HEK293 (cell line): ENCODE measurements around the gene CD164.

Source experiments
- CTCF ChIA-PET: fragments of 350-600 bp; formaldehyde crosslinking; extraction: SDS; loops from one replicate; lab custom pipeline; 2021; ENCODE audit warnings: antibody characterized with exemption; lab: Yijun Ruan, JAX
- POLR2A ChIA-PET: fragments of 300-600 bp; formaldehyde crosslinking; extraction: SDS; loops from one replicate; lab custom pipeline; 2020; ENCODE audit warnings: antibody characterized with exemption, inconsistent platforms; lab: Yijun Ruan, JAX
- H3K27ac ChIP-seq: fragments of 200-500 bp; sonication (Bioruptor generic); 2 replicates; pipeline ENCODE4 v1.5.1; 2014; ENCODE audit warnings: low read depth, low read length, control low read depth, inconsistent platforms; ENCODE audit errors: extremely low read depth
- H3K36me3 ChIP-seq, 2 experiments: fragments of 200-500 bp in 1 of 2; sonication (Bioruptor generic) in 1 of 2; 1 replicate in 1 of 2; 2 replicates in 1 of 2; pipeline ENCODE4 v1.5.1; 2014 to 2017; ENCODE audit warnings: inconsistent platforms in 2 of 2, low read length in 2 of 2; ENCODE audit not compliant: control insufficient read depth in 2 of 2, insufficient read depth in 1 of 2
- H3K4me1 ChIP-seq: fragments of 200-500 bp; sonication (Bioruptor generic); 2 replicates; pipeline ENCODE4 v1.5.1; 2014; ENCODE audit warnings: mild to moderate bottlenecking, low read length, inconsistent platforms; ENCODE audit not compliant: control insufficient read depth, insufficient read depth
- H3K4me3 ChIP-seq: 2 replicates; pipeline ENCODE4 v1.5.1; 2011; ENCODE audit warnings: low read depth, mild to moderate bottlenecking, control low read depth, low read length, moderate library complexity
- H3K9me3 ChIP-seq: fragments of 200-500 bp; sonication (Bioruptor generic); 2 replicates; pipeline ENCODE4 v1.5.1; 2014; ENCODE audit warnings: low read depth, low read length, inconsistent platforms; ENCODE audit not compliant: control insufficient read depth, insufficient read depth
- GLI2 ChIP-seq: fragments of 450-650 bp; formaldehyde crosslinking; IDR thresholded peaks from 2 replicates; pipeline ENCODE4; 2017; ENCODE audit warnings: missing biosample characterization, missing genetic modification characterization, low read depth, borderline replicate concordance
- MZF1 ChIP-seq: fragments of 450-650 bp; formaldehyde crosslinking; IDR thresholded peaks from 2 replicates; pipeline ENCODE4 v1.5.1; 2017; ENCODE audit warnings: missing biosample characterization, missing genetic modification characterization, borderline replicate concordance
- SP7 ChIP-seq: fragments of 450-650 bp; formaldehyde crosslinking; IDR thresholded peaks from 2 replicates; pipeline ENCODE4 v1.5.1; 2016; ENCODE audit warnings: missing biosample characterization, missing genetic modification characterization
- TRIM28 ChIP-seq: IDR thresholded peaks from 2 replicates; pipeline ENCODE4 v1.6.1; 2011; ENCODE audit warnings: low read length, control low read depth, borderline replicate concordance
- YY1 ChIP-seq: fragments of 450-650 bp; formaldehyde crosslinking; IDR thresholded peaks from 2 replicates; pipeline ENCODE4 v1.5.1; 2018; ENCODE audit warnings: missing biosample characterization, missing genetic modification characterization
- YY2 ChIP-seq: fragments of 450-650 bp; formaldehyde crosslinking; IDR thresholded peaks from 2 replicates; pipeline ENCODE4 v1.5.1; 2016; ENCODE audit warnings: missing biosample characterization, missing genetic modification characterization
- ZNF169 ChIP-seq: fragments of 450-650 bp; formaldehyde crosslinking; IDR thresholded peaks from 2 replicates; pipeline ENCODE4 v1.5.1; 2016; ENCODE audit warnings: missing biosample characterization, missing genetic modification characterization
- ZNF24 ChIP-seq: fragments of 450-650 bp; formaldehyde crosslinking; IDR thresholded peaks from 2 replicates; pipeline ENCODE4 v1.5.1; 2016; ENCODE audit warnings: missing biosample characterization, missing genetic modification characterization
- ZNF292 ChIP-seq: fragments of 450-650 bp; formaldehyde crosslinking; IDR thresholded peaks from 2 replicates; pipeline ENCODE4 v1.5.1; 2016; ENCODE audit warnings: low read depth, missing biosample characterization, missing genetic modification characterization, borderline replicate concordance
- ZNF350 ChIP-seq: fragments of 450-650 bp; formaldehyde crosslinking; IDR thresholded peaks from 2 replicates; pipeline ENCODE4 v1.5.0; 2017; ENCODE audit warnings: missing biosample characterization, mild to moderate bottlenecking, missing genetic modification characterization
- ZNF544 ChIP-seq: fragments of 450-650 bp; formaldehyde crosslinking; IDR thresholded peaks from 2 replicates; pipeline ENCODE4 v1.5.0; 2017; ENCODE audit warnings: missing biosample characterization, missing genetic modification characterization
- ZNF549 ChIP-seq: fragments of 450-650 bp; IDR thresholded peaks from 2 replicates; pipeline ENCODE4 v1.5.1; 2018; ENCODE audit warnings: missing biosample characterization, missing genetic modification characterization, mild to moderate bottlenecking, inconsistent platforms, moderate library complexity
- ZNF621 ChIP-seq: fragments of 450-650 bp; formaldehyde crosslinking; IDR thresholded peaks from 2 replicates; pipeline ENCODE4 v1.5.1; 2017; ENCODE audit warnings: missing biosample characterization, missing genetic modification characterization
- ZNF664 ChIP-seq: fragments of 450-650 bp; formaldehyde crosslinking; IDR thresholded peaks from 2 replicates; pipeline ENCODE4 v1.5.1; 2016; ENCODE audit warnings: missing biosample characterization, missing genetic modification characterization
- ZNF701 ChIP-seq: fragments of 450-650 bp; formaldehyde crosslinking; IDR thresholded peaks from 2 replicates; pipeline ENCODE4 v1.5.1; 2016; ENCODE audit warnings: missing biosample characterization, missing genetic modification characterization
- ZNF776 ChIP-seq: fragments of 450-650 bp; formaldehyde crosslinking; IDR thresholded peaks from 2 replicates; pipeline ENCODE4 v1.5.0; 2017; ENCODE audit warnings: missing biosample characterization, missing genetic modification characterization, borderline replicate concordance
- TF ChIP-seq, protein P1 (sequence below): fragments of 450-650 bp; formaldehyde crosslinking; IDR thresholded peaks from 2 replicates; pipeline ENCODE4 v1.5.1; 2016; ENCODE audit warnings: missing biosample characterization, missing genetic modification characterization
- TF ChIP-seq, protein P2 (sequence below): fragments of 450-650 bp; formaldehyde crosslinking; IDR thresholded peaks from 2 replicates; pipeline ENCODE4 v1.5.1; 2017; ENCODE audit warnings: missing biosample characterization, missing genetic modification characterization
- TF ChIP-seq, protein P3 (sequence below): fragments of 450-650 bp; formaldehyde crosslinking; IDR thresholded peaks from 2 replicates; pipeline ENCODE4 v1.5.1; 2016; ENCODE audit warnings: missing biosample characterization, missing genetic modification characterization, borderline replicate concordance

Gene CD164

DNA sequence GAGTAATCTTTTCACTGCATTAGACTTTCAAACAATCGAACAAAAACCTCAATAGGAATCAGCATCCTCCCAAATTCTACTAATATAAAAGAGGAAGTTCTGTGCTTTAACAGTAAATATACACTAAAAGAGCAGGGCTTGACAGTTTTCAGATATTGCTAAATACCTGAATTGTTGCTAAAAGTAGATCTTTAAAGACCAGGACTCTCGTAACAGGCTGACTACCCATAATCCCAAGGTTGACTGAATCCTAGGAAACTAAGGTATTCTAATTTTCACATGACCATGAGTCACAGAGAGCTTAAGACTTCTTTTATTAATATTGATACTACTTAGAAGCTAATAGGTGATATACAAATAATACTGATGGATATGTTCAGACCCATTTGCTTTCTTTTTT is 10.1 kb downstream of the CD164 start:
- Histone ChIP-seq H3K4me1 (no peaks in the 10 kb centered on the region), H3K9me3 (no peaks in the 10 kb centered on the region), H3K36me3 (peaks cover 51 to 97% of the 10 kb centered on the region in 2 experiments), H3K27ac (no peak overlapping the region), H3K4me3 (no peak overlapping the region)
- CTCF ChIA-PET, result interaction anchor here (2.1 kb wide), 1 partner anchor 11 kb away, joined by 10 read pairs; the partner anchor contains the start of gene CD164
- POLR2A ChIA-PET, result no interaction called here
- TF ChIP-seq ZNF621 (tag by site-specific recombination) (no peak), ZNF701 (tag by site-specific recombination) (no peak), ZNF350 (tag by site-specific recombination) (no peak), MZF1 (tag by site-specific recombination) (no peak), YY1 (tag by site-specific recombination) (no peak), GLI2 (tag by site-specific recombination) (no peak), ZNF664 (tag by site-specific recombination) (no peak), ZNF544 (tag by site-specific recombination) (no peak), TRIM28 (no peak)
- TF ChIP-seq, protein P1, sequence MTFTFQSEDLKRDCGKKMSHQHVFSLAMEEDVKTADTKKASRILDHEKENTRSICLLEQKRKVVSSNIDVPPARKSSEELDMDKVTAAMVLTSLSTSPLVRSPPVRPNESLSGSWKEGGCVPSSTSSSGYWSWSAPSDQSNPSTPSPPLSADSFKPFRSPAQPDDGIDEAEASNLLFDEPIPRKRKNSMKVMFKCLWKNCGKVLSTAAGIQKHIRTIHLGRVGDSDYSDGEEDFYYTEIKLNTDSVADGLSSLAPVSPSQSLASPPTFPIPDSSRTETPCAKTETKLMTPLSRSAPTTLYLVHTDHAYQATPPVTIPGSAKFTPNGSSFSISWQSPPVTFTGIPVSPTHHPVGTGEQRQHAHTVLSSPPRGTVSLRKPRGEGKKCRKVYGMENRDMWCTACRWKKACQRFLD (tag by site-specific recombination), result no peak
- TF ChIP-seq, protein P2, sequence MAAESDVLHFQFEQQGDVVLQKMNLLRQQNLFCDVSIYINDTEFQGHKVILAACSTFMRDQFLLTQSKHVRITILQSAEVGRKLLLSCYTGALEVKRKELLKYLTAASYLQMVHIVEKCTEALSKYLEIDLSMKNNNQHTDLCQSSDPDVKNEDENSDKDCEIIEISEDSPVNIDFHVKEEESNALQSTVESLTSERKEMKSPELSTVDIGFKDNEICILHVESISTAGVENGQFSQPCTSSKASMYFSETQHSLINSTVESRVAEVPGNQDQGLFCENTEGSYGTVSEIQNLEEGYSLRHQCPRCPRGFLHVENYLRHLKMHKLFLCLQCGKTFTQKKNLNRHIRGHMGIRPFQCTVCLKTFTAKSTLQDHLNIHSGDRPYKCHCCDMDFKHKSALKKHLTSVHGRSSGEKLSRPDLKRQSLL, result no peak
- TF ChIP-seq, protein P3, sequence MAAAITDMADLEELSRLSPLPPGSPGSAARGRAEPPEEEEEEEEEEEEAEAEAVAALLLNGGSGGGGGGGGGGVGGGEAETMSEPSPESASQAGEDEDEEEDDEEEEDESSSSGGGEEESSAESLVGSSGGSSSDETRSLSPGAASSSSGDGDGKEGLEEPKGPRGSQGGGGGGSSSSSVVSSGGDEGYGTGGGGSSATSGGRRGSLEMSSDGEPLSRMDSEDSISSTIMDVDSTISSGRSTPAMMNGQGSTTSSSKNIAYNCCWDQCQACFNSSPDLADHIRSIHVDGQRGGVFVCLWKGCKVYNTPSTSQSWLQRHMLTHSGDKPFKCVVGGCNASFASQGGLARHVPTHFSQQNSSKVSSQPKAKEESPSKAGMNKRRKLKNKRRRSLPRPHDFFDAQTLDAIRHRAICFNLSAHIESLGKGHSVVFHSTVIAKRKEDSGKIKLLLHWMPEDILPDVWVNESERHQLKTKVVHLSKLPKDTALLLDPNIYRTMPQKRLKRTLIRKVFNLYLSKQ (tag by site-specific recombination), result no peak

DNA sequence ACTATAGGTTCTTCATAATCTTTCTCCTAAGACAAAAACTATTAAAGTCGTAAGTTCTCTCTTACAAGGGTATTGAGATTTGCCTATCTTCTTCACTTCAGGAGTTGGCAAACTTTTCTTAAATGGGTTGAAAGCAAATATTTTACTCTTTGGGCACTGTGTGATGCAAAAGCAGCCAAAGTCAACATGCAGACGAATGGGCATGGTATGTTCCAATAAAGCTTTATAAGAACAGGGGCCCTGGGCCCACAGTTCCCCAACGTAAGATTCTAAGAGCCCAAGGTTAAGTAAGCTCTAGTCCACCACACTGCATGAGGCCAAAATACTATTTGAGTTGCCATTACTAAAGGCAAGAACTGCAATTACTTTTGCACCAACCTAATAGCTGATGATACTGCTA is 11.5 kb downstream of the CD164 start:
- TF ChIP-seq ZNF701 (tag by site-specific recombination) (no peak), ZNF292 (tag by site-specific recombination) (no peak), GLI2 (tag by site-specific recombination) (no peak), SP7 (tag by site-specific recombination) (no peak), ZNF549 (no peak), ZNF776 (tag by site-specific recombination) (no peak)
- ChIA-PET POLR2A (no interaction called here), CTCF (interaction anchor here (0.6 to 0.7 kb wide), 3 partner anchors 9 to 110 kb away, joined by 4 to 6 read pairs (median 5); no protein-coding TSS in a partner anchor)
- Histone ChIP-seq H3K4me3 (no peak overlapping the region), H3K9me3 (no peaks in the 10 kb centered on the region), H3K36me3 (peaks cover 42 to 97% of the 10 kb centered on the region in 2 experiments), H3K4me1 (no peaks in the 10 kb centered on the region), H3K27ac (no peak overlapping the region)

DNA sequence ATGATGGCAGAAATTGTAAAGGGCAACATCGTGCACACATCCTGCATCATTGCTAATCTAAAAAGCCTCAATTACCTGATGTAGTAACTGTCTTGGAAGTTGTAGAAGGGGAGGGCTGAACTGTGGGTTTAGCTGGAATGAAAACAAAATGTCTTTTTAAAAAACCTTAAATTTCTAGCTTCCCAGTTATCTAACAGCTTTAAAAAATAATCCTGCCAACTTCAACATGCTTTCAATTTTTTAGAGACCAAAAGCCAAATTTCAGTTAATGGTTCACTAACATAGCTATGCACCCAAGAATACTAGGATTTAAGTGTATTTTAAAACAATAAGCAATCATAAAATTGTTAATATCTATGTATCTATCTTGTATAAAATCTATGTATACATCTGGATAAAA is 11.9 kb downstream of the CD164 start:
- Histone ChIP-seq H3K27ac (no peak overlapping the region), H3K4me1 (no peaks in the 10 kb centered on the region), H3K4me3 (no peak overlapping the region), H3K9me3 (no peaks in the 10 kb centered on the region), H3K36me3 (peaks cover 38 to 97% of the 10 kb centered on the region in 2 experiments)
- ChIA-PET CTCF (interaction anchor here (0.6 to 0.7 kb wide), 4 partner anchors 9 to 182 kb away, joined by 3 to 6 read pairs (median 4); no protein-coding TSS in a partner anchor), POLR2A (no interaction called here)
- TF ChIP-seq ZNF24 (tag by site-specific recombination) (no peak), YY2 (tag by site-specific recombination) (no peak), ZNF169 (tag by site-specific recombination) (no peak)
